Frontal cortex (tissue), 4 donors: ENCODE data around the gene RESF1. TPM values are rescaled to one million over a fixed set of nuclear protein-coding genes. Genes with fewer than 3 reads are reported as not detected.

Experiments
- DNase-seq, 2 donors: peaks; one replicate each; pipeline ENCODE4 v3.0.0; 2012; ENCODE audit warnings: low spot score in 2 of 2
- FAIRE-seq: peaks from 2 replicates; lab custom pipeline; 2012; peaks lifted over from hg19 to GRCh38; lab: Jason Lieb, UNC
- total RNA-seq: library from RNA; depleted of rRNA; stranded (reverse); fragments of >200 nt; gene quantifications from one replicate; pipeline ENCODE4 v1.2.3, GENCODE V29; 2014
- donor health status: control.
- donor health status: control.
- donor health status: control.

Gene RESF1
- total RNA-seq, 1 donor from 2014 or later = 59.1 TPM

GRCh38 chr12:32000373-32001005 is 41.3 kb downstream of the RESF1 start:
- DNase-seq = no peak
- FAIRE-seq = no peak

GRCh38 chr12:32002848-32003493 is 43.8 kb downstream of the RESF1 start:
- DNase-seq (no peak), FAIRE-seq (no peak)

- DNase-seq = no peak
- no peak for FAIRE-seq
These were observed 44.4 kb downstream of the RESF1 start for GRCh38 chr12:32003654-32004053.

- no peak for DNase-seq
- FAIRE-seq = no peak
These were observed 46.4 kb downstream of the RESF1 start for GRCh38 chr12:32005496-32006125.

Other genes with a start within 250 kb of the RESF1 start
- 77.0 TPM for gene AMN1, start 230.4 kb upstream of the RESF1 start, total RNA-seq
- 36.3 TPM for gene BICD1, start 147.4 kb downstream of the RESF1 start, total RNA-seq